Fibroblast of the aortic adventitia (primary cell): ENCODE measurements around the gene ZNF69. TPM values are rescaled to one million over a fixed set of nuclear protein-coding genes. Genes with fewer than 3 reads are reported as not detected.
"Not testable (repeated sequence)": the region's sequence is repeated elsewhere in the genome, so short reads cannot be mapped to it uniquely, and the experiment has no call there.

Experiments
- DNase-seq: peaks from one replicate; pipeline ENCODE4 v3.0.0-alpha.2; 2010; ENCODE audit warnings: low read depth
- H3K4me3 ChIP-seq: 2 replicates; pipeline ENCODE4 v1.5.1; 2011; ENCODE audit warnings: low read depth, mild to moderate bottlenecking, control low read depth, low read length, moderate library complexity
- total RNA-seq: library from RNA; depleted of rRNA; stranded (reverse); fragments of >200 nt; gene quantifications from 2 replicates; pipeline ENCODE4 v1.2.3, GENCODE V29; 2012; ENCODE audit warnings: low replicate concordance
- TF ChIP-seq, protein P1 (sequence below): IDR thresholded peaks from 2 replicates; pipeline ENCODE4 v1.5.1; 2011; ENCODE audit warnings: mild to moderate bottlenecking, low read length, control low read depth, inconsistent platforms; ENCODE audit not compliant: insufficient read depth

ZNF69 gene
- total RNA-seq, 1 donor, result 1.6 TPM

DNA sequence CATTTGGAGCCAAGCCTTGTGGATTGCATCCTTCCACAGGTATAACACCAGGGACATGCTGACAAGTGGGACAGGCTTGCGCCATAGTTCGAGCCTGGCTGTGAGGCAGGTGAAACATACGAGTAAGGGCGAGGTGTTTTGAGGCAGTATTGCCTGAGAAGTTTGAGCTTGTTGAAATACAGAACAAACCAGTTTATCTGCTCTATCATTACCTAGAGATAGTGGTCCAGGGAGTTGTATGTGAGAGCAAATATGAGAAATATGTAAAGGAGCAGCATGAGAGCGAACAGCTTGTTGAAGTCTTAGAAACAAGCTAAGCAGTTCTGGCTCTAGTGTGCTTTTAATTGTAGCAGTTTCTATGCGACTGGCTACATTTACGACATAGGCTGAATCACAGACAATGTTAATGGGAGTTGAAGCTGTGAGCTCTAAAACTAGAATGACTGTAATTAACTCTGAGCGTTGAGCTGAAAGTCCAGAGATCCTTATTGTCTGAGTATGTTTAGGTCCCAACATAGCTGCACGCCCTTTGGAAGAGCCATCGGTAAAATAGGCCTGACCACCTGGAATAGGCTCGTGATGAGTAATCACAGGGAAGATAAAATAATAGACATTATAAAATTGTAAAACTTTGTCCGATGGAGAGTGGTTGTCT lies 30.9 kb upstream of the ZNF69 start:
- TF ChIP-seq, protein P1, sequence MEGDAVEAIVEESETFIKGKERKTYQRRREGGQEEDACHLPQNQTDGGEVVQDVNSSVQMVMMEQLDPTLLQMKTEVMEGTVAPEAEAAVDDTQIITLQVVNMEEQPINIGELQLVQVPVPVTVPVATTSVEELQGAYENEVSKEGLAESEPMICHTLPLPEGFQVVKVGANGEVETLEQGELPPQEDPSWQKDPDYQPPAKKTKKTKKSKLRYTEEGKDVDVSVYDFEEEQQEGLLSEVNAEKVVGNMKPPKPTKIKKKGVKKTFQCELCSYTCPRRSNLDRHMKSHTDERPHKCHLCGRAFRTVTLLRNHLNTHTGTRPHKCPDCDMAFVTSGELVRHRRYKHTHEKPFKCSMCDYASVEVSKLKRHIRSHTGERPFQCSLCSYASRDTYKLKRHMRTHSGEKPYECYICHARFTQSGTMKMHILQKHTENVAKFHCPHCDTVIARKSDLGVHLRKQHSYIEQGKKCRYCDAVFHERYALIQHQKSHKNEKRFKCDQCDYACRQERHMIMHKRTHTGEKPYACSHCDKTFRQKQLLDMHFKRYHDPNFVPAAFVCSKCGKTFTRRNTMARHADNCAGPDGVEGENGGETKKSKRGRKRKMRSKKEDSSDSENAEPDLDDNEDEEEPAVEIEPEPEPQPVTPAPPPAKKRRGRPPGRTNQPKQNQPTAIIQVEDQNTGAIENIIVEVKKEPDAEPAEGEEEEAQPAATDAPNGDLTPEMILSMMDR, result no peak
- no peak overlapping the region for H3K4me3 ChIP-seq
- DNase-seq, result no peak

DNA sequence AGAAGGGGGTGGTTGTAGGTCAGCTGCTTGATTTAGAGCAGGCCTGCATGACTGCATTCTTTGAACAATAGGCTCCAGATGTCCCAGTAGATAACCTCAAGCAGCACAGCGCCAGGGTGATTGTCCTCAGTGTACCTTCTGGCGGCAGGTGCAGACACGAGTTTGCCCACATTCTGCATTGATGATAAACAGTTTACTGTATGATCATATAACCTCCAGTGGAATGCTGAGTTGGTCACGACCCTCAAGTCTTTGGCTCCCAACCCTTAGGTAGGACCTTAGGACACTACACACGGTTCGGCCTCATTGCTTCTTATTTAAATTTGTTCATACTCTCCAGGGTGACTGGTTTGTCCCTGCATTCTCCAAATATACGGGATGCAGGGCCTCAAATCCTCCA lies 26.9 kb upstream of the ZNF69 start:
- TF ChIP-seq, protein P1, result no peak
- no peak overlapping the region for H3K4me3 ChIP-seq
- DNase-seq, result no peak

DNA sequence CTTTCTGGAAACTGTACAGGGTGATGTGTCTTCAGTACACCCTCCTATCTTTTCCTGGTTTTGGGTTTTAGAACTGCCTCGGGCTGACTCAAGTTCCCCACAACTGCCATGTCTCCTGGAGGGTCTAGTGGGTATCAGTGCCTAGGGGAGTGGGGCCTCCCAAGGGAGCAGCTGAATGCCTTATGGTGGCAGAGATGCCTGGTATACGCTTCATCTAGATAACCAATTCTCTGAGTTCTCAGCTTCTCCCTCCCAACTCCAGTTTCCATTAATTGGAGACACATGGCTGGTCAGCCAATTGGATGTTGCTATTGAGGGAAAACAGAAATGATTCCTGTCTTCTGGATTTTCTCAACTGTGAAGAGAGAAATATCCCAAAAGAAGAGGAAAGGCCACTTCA lies 26.3 kb upstream of the ZNF69 start:
- TF ChIP-seq, protein P1, result no peak
- no peak for DNase-seq
- H3K4me3 ChIP-seq, result no peak overlapping the region

DNA sequence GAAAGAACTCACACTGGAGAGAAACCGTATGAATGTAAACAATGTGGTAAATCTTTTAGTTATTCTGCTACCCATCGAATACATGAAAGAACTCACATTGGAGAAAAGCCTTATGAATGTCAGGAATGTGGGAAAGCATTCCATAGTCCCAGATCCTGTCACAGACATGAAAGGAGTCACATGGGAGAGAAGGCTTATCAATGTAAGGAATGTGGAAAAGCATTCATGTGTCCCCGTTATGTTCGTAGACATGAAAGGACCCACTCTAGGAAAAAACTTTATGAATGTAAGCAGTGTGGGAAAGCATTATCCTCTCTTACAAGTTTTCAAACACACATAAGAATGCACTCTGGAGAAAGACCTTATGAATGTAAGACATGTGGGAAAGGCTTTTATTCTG lies 19.8 kb upstream of the ZNF69 start:
- DNase-seq, H3K4me3 ChIP-seq: not testable (repeated sequence)

DNA sequence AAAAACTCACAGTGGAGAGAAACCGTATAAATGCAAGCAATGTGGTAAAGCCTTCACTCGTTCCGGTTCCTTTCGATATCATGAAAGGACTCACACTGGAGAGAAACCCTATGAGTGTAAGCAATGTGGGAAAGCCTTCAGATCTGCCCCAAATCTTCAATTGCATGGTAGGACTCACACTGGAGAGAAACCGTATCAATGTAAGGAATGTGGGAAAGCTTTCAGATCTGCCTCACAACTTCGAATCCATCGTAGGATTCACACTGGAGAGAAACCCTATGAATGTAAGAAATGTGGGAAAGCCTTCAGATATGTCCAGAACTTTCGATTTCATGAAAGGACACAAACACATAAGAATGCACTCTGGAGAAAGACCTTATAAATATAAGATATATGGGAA lies 19.4 kb upstream of the ZNF69 start:
- TF ChIP-seq, protein P1, result no peak
- no peak for DNase-seq

DNA sequence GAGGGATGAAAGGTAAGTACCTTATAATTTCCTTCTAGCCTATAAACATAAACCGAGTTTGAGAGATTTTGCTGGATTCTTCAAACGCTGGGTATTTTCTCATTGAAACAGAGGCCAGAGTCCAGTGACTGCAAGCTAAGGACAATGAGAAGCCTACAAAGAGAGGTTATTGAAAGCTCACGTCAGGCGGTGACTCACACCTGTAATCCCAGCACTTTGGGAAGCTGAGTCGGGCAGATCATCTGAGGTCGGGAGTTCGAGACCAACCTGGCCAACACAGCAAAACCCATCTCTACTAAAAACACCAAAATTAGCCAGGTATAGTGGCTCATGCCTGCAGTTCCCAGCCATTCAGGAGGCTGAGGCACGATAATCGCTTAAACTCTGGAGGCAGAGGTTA lies 15.0 kb upstream of the ZNF69 start:
- TF ChIP-seq, protein P1, result no peak
- DNase-seq, result no peak

More for the DNA sequence above, 19.4 kb upstream of the ZNF69 start:
- H3K4me3 ChIP-seq, result no peak overlapping the region

DNA sequence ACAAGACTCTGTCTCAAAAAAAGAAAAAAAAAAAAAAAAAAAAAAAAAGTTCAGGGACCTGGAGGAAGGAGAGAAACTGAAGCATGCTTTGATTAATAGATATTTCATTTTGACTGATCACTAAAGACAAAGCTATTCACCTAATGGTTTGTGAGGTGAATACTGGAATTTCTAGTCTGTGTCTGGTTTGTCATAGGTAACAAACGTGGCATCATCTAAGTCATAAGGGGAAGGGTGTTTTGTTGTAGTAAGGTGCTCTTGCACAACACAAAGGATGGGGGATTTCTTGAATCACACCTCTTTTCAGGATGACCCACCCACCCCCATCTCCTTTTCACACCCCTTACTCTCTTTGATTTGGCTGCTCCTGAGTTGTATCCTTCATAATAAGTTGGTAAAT lies 13.8 kb upstream of the ZNF69 start:
- no peak for DNase-seq
- H3K4me3 ChIP-seq, result no peak overlapping the region
- TF ChIP-seq, protein P1, result no peak

More for the DNA sequence above, 15.0 kb upstream of the ZNF69 start:
- H3K4me3 ChIP-seq, result no peak overlapping the region

DNA sequence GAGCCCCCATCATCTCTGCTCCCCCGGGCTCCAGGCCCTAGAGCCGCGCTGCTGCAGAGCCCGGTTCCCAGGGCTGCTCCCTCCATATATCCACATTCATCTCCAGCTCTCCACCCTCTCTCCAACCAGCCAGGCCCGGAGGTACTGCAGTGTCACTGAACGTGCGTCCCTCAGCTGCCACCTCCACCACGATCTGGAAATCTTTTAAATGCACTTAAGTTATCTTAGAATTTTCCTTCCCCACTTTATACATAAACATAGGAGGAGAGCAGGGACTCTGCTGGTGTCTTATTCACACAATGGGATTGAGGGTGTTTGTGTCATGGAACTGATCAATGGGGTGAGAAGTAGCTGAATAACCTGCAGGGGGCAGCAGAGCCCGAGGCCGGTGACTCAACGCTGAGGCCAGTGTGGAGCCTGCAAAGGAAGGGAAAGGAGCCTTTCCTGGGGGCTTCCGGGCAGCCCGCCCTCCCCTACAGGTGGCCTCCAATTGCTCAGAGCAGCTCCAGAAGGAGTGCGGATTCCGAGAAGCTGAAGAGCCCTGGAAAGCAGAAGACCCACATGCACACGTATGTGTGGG lies 7.8 kb upstream of the ZNF69 start:
- not testable (repeated sequence) for DNase-seq, H3K4me3 ChIP-seq
